Keratinocyte (primary cell): Measurements from ENCODE around the gene ADRA2C. TPM values are rescaled to one million over a fixed set of nuclear protein-coding genes. Genes with fewer than 3 reads are reported as not detected.

Source experiments
- DNase-seq: peaks from one replicate; pipeline ENCODE4 v3.0.0-alpha.2; 2011; ENCODE audit warnings: low read depth, missing footprints, low spot score
- FAIRE-seq: peaks from 2 replicates; lab custom pipeline; 2011; peaks lifted over from hg19 to GRCh38; lab: Jason Lieb, UNC
- H2AFZ ChIP-seq: 2 replicates; pipeline ENCODE4 v1.6.0; 2012; ENCODE audit warnings: low read length, control low read depth, inconsistent platforms; ENCODE audit not compliant: control insufficient read depth
- H3K27ac ChIP-seq: 2 replicates; pipeline ENCODE4 v1.5.1; 2011; ENCODE audit warnings: low read length; ENCODE audit not compliant: control insufficient read depth, insufficient read depth
- H3K27me3 ChIP-seq: 3 replicates; pipeline ENCODE4 v1.6.0; 2011; ENCODE audit warnings: low read length; ENCODE audit not compliant: control insufficient read depth, insufficient read depth; ENCODE audit errors: extremely low read depth
- H3K36me3 ChIP-seq, 2 experiments: 2 replicates in 1 of 2; 3 replicates in 1 of 2; pipeline ENCODE4 v1.5.1; 2011; ENCODE audit warnings: low read length in 2 of 2, mild to moderate bottlenecking in 1 of 2; ENCODE audit not compliant: control insufficient read depth in 2 of 2, insufficient read depth in 2 of 2; ENCODE audit errors: extremely low read depth in 1 of 2
- H3K4me1 ChIP-seq: 3 replicates; pipeline ENCODE4 v1.5.1; 2011; ENCODE audit warnings: low read length; ENCODE audit not compliant: control insufficient read depth, insufficient read depth; ENCODE audit errors: extremely low read depth
- H3K4me2 ChIP-seq: 3 replicates; pipeline ENCODE4 v1.6.0; 2011; ENCODE audit warnings: low read depth, low read length; ENCODE audit not compliant: control insufficient read depth, insufficient read depth; ENCODE audit errors: extremely low read depth
- H3K4me3 ChIP-seq, 3 experiments: fragments of 200-600 bp in 1 of 3; sonication (generic) in 1 of 3; 2 replicates in 2 of 3; 3 replicates in 1 of 3; pipeline ENCODE4 v1.5.1; 2011 to 2016; ENCODE audit warnings: low read length in 3 of 3, mild to moderate bottlenecking in 3 of 3, control low read depth in 2 of 3, inconsistent platforms in 1 of 3, low read depth in 1 of 3, mixed read lengths in 1 of 3, mixed run types in 1 of 3, moderate library complexity in 1 of 3; ENCODE audit not compliant: control insufficient read depth in 2 of 3, insufficient read depth in 2 of 3; ENCODE audit errors: extremely low read depth in 1 of 3
- H3K79me2 ChIP-seq: 2 replicates; pipeline ENCODE4 v1.6.0; 2012; ENCODE audit warnings: low read length; ENCODE audit not compliant: control insufficient read depth, insufficient read depth
- H3K9ac ChIP-seq: 3 replicates; pipeline ENCODE4 v1.6.0; 2011; ENCODE audit warnings: low read length; ENCODE audit not compliant: control insufficient read depth, insufficient read depth; ENCODE audit errors: extremely low read depth
- H3K9me1 ChIP-seq: 3 replicates; pipeline ENCODE4 v1.6.0; 2011; ENCODE audit warnings: low read length; ENCODE audit not compliant: control insufficient read depth, insufficient read depth; ENCODE audit errors: extremely low read depth
- H3K9me3 ChIP-seq: 2 replicates; pipeline ENCODE4 v1.5.1; 2012; ENCODE audit warnings: low read depth, low read length; ENCODE audit not compliant: control insufficient read depth
- H4K20me1 ChIP-seq: 3 replicates; pipeline ENCODE4 v1.6.0; 2011; ENCODE audit warnings: low read length; ENCODE audit not compliant: control insufficient read depth, insufficient read depth; ENCODE audit errors: extremely low read depth
- EZH2 ChIP-seq: IDR thresholded peaks from one replicate; pipeline ENCODE4 v1.6.1; 2012; ENCODE audit warnings: inconsistent platforms, mild to moderate bottlenecking, low read length, moderate library complexity
- dilution Hi-C: fragments of 300-500 bp; cut with MboI; formaldehyde crosslinking; loops from one replicate; pipeline ENCODE4 v1.7.0; 2020; ENCODE audit warnings: low sequenced_read_pairs; ENCODE audit not compliant: extremely low pct_ligation_motif_present
- polyA plus RNA-seq, 5 experiments: library from polyadenylated mRNA; depleted of rRNA in 3 of 5; stranded (reverse) in 3 of 5; stranded (forward) in 1 of 5; unstranded in 1 of 5; fragments of >200 nt; gene quantifications; 1 replicate in 1 of 5; 2 replicates in 3 of 5; 3 replicates in 1 of 5; pipeline versions ENCODE4 v1.2.1 to v1.2.3, GENCODE V29; 2011 to 2012; ENCODE audit warnings: missing spikeins in 2 of 5, low read depth in 1 of 5, low replicate concordance in 1 of 5
- TF ChIP-seq, protein P1 (sequence below), 3 experiments: IDR thresholded peaks in 1 of 3; conservative IDR thresholded peaks in 1 of 3; optimal IDR thresholded peaks in 1 of 3; 2 replicates in 2 of 3; 3 replicates in 1 of 3; pipeline versions ENCODE3 to v1.5.1; 2011; ENCODE audit warnings: low read length in 3 of 3, mild to moderate bottlenecking in 3 of 3, moderate library complexity in 2 of 3, control low read depth in 1 of 3, inconsistent platforms in 1 of 3; ENCODE audit not compliant: insufficient read depth in 2 of 3; ENCODE audit errors: extremely low read depth in 1 of 3

Gene ADRA2C
- polyA plus RNA-seq, 1 donor (not counting 4 experiments of a cell fraction or from before 2014, with no cell fraction given): 0.05 TPM

DNA sequence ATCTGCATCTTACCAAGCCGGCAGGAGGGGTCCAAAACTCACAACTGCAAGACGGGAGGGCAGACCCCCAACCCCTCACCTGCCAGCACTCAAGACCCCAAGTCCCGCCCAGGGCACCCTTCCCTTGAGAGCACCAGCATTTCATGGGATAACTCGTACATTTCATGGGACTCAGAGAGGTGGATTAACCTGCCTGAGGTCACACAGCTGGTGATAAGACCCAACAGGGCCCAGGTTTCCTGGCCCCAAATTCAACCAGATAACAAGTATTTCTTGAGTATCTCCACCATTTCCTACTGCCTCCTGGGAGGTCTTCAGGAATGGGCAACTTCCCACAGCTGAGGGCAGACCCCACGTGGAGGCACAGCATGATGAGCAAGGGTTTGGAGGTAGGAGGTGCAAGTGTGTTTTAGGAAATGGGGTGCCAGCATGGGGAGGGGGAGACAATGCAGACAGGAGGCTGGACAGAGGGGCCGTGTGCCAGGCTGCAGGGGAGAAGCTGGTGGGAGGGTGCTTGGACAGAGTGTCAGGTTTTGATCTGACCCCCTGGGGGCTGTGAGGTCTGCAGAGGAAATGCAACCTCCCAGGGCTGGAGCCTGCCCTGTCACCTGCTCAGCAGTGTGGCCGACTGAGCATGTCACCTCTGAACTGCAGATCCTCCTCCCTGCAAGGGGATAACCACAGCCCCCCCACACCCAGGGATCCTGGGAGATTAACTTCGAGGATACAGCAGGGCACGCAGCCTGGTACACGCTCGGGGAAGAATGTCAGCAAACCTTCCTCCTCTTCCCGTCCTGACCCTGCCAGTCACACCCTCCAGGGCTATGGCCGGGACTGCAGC is 4.4 kb downstream of the ADRA2C start:
- no peak overlapping the region for H3K4me2 ChIP-seq
- H3K36me3 ChIP-seq: no peaks in the 10 kb centered on the region
- H3K9me1 ChIP-seq: no peaks in the 10 kb centered on the region
- H3K79me2 ChIP-seq: no peaks in the 10 kb centered on the region
- dilution Hi-C loops: no loop called here
- peaks cover 5% of the 10 kb centered on the region for H3K9me3 ChIP-seq
- DNase-seq (no peak), FAIRE-seq (no peak)
- no peak overlapping the region for H3K4me3 ChIP-seq
- no peak for TF ChIP-seq EZH2
- TF ChIP-seq, protein P1, sequence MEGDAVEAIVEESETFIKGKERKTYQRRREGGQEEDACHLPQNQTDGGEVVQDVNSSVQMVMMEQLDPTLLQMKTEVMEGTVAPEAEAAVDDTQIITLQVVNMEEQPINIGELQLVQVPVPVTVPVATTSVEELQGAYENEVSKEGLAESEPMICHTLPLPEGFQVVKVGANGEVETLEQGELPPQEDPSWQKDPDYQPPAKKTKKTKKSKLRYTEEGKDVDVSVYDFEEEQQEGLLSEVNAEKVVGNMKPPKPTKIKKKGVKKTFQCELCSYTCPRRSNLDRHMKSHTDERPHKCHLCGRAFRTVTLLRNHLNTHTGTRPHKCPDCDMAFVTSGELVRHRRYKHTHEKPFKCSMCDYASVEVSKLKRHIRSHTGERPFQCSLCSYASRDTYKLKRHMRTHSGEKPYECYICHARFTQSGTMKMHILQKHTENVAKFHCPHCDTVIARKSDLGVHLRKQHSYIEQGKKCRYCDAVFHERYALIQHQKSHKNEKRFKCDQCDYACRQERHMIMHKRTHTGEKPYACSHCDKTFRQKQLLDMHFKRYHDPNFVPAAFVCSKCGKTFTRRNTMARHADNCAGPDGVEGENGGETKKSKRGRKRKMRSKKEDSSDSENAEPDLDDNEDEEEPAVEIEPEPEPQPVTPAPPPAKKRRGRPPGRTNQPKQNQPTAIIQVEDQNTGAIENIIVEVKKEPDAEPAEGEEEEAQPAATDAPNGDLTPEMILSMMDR (optimal IDR thresholded peaks at IDR 0.05 in 1 of 3, IDR thresholded peaks at IDR 0.05 in 1 of 3, conservative IDR thresholded peaks at IDR 0.05 in 1 of 3; ENCODE audit: extremely low read depth in 1 of 3, insufficient read depth in 2 of 3, low read length in 3 of 3): no peak
- H2AFZ ChIP-seq: no peak overlapping the region
- H4K20me1 ChIP-seq: no peaks in the 10 kb centered on the region
- no peak overlapping the region for H3K9ac ChIP-seq
- H3K27ac ChIP-seq: no peak overlapping the region
- peaks cover 42% of the 10 kb centered on the region for H3K27me3 ChIP-seq
- H3K4me1 ChIP-seq: no peaks in the 10 kb centered on the region

DNA sequence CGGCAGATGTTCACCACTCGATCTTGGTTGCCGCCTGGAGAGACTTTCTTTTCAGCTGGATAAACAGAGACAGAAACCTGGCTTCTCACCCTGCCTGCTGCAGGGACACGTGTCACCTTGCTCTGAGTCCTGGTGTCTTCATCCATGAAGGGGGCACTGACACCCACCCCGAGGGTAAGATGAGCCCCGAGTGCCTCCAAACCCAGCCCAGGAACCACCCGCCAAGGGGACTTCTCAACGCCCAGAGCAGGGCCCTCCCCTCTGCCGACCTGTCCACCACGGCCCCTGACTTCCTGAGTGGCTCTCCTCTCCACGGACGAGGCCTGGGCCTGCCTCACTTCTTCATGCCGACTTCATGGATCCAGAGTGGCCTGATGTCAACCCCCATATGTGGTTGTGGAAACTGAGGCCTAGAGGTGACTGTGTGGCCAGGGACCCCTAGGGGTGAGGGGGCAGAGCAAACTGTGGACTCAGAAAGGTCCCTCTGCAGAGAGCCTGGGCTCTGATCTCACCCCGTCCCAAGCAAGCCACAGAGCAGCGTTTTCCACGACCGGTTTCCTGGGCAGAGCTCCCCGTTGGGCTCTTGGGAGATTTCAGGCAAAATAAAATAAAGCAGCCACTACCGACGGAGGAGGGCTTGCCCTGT is 5.1 kb downstream of the ADRA2C start:
- H3K4me3 ChIP-seq: no peak overlapping the region
- peaks cover 42% of the 10 kb centered on the region for H3K27me3 ChIP-seq
- dilution Hi-C loops: no loop called here
- no peak for FAIRE-seq
- H3K27ac ChIP-seq: no peak overlapping the region
- TF ChIP-seq, protein P1 (optimal IDR thresholded peaks at IDR 0.05 in 1 of 3, IDR thresholded peaks at IDR 0.05 in 1 of 3, conservative IDR thresholded peaks at IDR 0.05 in 1 of 3; ENCODE audit: extremely low read depth in 1 of 3, insufficient read depth in 2 of 3, low read length in 3 of 3): no peak
- TF ChIP-seq EZH2: no peak
- H3K36me3 ChIP-seq: no peaks in the 10 kb centered on the region
- H3K9me1 ChIP-seq: no peaks in the 10 kb centered on the region
- H3K4me1 ChIP-seq: no peaks in the 10 kb centered on the region
- H3K9ac ChIP-seq: no peak overlapping the region
- H2AFZ ChIP-seq: no peak overlapping the region
- H3K9me3 ChIP-seq: peaks cover 5% of the 10 kb centered on the region
- no peaks in the 10 kb centered on the region for H3K79me2 ChIP-seq
- H3K4me2 ChIP-seq: no peak overlapping the region
- DNase-seq: no peak
- H4K20me1 ChIP-seq: no peaks in the 10 kb centered on the region
